GM21423 (cell line): ENCODE results near the gene C1orf35.
A peak's percentile ranks its signal among the peaks of the same experiment; 100 is the strongest.

Experiments
- ATAC-seq: cut with Tn5 transposase; IDR thresholded peaks from one replicate; pipeline ENCODE4 v1.9.1; 2021; ENCODE audit warnings: mild to moderate bottlenecking, moderate library complexity; ENCODE audit not compliant: unreplicated experiment

Gene C1orf35

GRCh38 chr1:228102791-228103620 lies at the start of gene C1orf35:
Gene C1orf35, minus strand, starts transcription at chr1:228103325. Its CDS starts 98 bp downstream, at chr1:228103227.
- peak; percentile 66 for ATAC-seq

- no peak for ATAC-seq
These were observed 49.8 kb upstream of the C1orf35 start for GRCh38 chr1:228152918-228153258.

GRCh38 chr1:228152097-228152917 lies 49.2 kb upstream of the C1orf35 start:
- ATAC-seq, result no peak

- ATAC-seq, result no peak
These were observed 48.2 kb upstream of the C1orf35 start for GRCh38 chr1:228151180-228151925.

GRCh38 chr1:228150461-228151179 lies 47.5 kb upstream of the C1orf35 start:
- ATAC-seq, result no peak

GRCh38 chr1:228150120-228150460 lies 47.0 kb upstream of the C1orf35 start:
- no peak for ATAC-seq

- ATAC-seq, result no peak
These were observed 46.4 kb upstream of the C1orf35 start, which contains the start of gene GJC2 for GRCh38 chr1:228149406-228150119. Gene GJC2, plus strand, starts transcription at chr1:228149930. Its CDS starts 7,829 bp downstream, at chr1:228157759.

GRCh38 chr1:228148935-228149405 lies 45.8 kb upstream of the C1orf35 start:
- ATAC-seq, result no peak

GRCh38 chr1:228148196-228148861 lies 45.2 kb upstream of the C1orf35 start:
- ATAC-seq, result no peak

- ATAC-seq, result no peak
These were observed 44.6 kb upstream of the C1orf35 start for GRCh38 chr1:228147768-228148167.

GRCh38 chr1:228147151-228147693 lies 44.1 kb upstream of the C1orf35 start:
- ATAC-seq, result no peak

GRCh38 chr1:228146417-228147150 lies 43.5 kb upstream of the C1orf35 start:
- ATAC-seq, result no peak

GRCh38 chr1:228145463-228146416 lies 42.6 kb upstream of the C1orf35 start:
- ATAC-seq, result no peak

- ATAC-seq, result no peak
These were observed 41.8 kb upstream of the C1orf35 start for GRCh38 chr1:228144993-228145343.

- no peak for ATAC-seq
These were observed 41.3 kb upstream of the C1orf35 start for GRCh38 chr1:228144193-228144992.

- no peak for ATAC-seq
These were observed 40.5 kb upstream of the C1orf35 start for GRCh38 chr1:228143480-228144192.
